CD4-positive, CD25-positive, alpha-beta regulatory T cell (primary cell): Measurements from ENCODE around the gene SLMAP. TPM values are rescaled to one million over a fixed set of nuclear protein-coding genes. Genes with fewer than 3 reads are reported as not detected.

Experiments
- ATAC-seq, 2 donors: fragments of 150-1000 bp; cut with Tn5 transposase; one replicate each; pipeline ENCODE4 v1.10.0; 2021; ENCODE audit warnings: low read depth in 2 of 2, moderate number of reproducible peaks in 2 of 2, moderate library complexity in 1 of 2
- DNase-seq, 3 donors: peaks; one replicate each; pipeline versions ENCODE4 v3.0.0 to v3.0.0-alpha.2; 2012 to 2022; ENCODE audit warnings: mixed read lengths in 1 of 3
- H3K27ac ChIP-seq: one replicate; pipeline ENCODE4 v1.7.0; 2013; ENCODE audit warnings: mild to moderate bottlenecking, low read length; ENCODE audit not compliant: insufficient read depth, poor library complexity, severe bottlenecking
- H3K27me3 ChIP-seq: one replicate; pipeline ENCODE4 v1.7.0; 2013; ENCODE audit warnings: low read length; ENCODE audit not compliant: control insufficient read depth, insufficient read depth
- H3K36me3 ChIP-seq: one replicate; pipeline ENCODE4 v1.7.0; 2013; ENCODE audit warnings: mild to moderate bottlenecking, low read length, moderate library complexity; ENCODE audit not compliant: control insufficient read depth, insufficient read depth
- H3K4me1 ChIP-seq: 2 replicates; pipeline ENCODE4 v1.7.0; 2013; ENCODE audit warnings: mild to moderate bottlenecking, low read length; ENCODE audit not compliant: insufficient read depth, control insufficient read depth, poor library complexity, severe bottlenecking
- H3K4me3 ChIP-seq: one replicate; pipeline ENCODE4 v1.7.0; 2013; ENCODE audit warnings: low read depth, mild to moderate bottlenecking, low read length, moderate library complexity
- H3K9me3 ChIP-seq, 2 experiments: 1 replicate in 1 of 2; 2 replicates in 1 of 2; pipeline ENCODE4 v1.7.0; 2013; ENCODE audit warnings: low read length in 2 of 2, mild to moderate bottlenecking in 1 of 2, moderate library complexity in 1 of 2; ENCODE audit not compliant: control insufficient read depth in 2 of 2
- H3K27ac Mint-ChIP-seq, 3 donors: one replicate each; pipeline ENCODE4 v1.8.0; 2020 to 2022; ENCODE audit warnings: mild to moderate bottlenecking in 3 of 3, mixed read lengths in 3 of 3, moderate library complexity in 2 of 3
- H3K27me3 Mint-ChIP-seq: one replicate; pipeline ENCODE4 v1.8.0; 2022; ENCODE audit warnings: mild to moderate bottlenecking, mixed read lengths
- H3K36me3 Mint-ChIP-seq: one replicate; pipeline ENCODE4 v1.8.0; 2020; ENCODE audit warnings: mixed read lengths
- H3K4me1 Mint-ChIP-seq, 4 donors: one replicate each; pipeline ENCODE4 v1.8.0; 2020 to 2022; ENCODE audit warnings: mixed read lengths in 4 of 4, mild to moderate bottlenecking in 1 of 4
- H3K4me3 Mint-ChIP-seq, 4 donors: one replicate each; pipeline ENCODE4 v1.8.0; 2020 to 2022; ENCODE audit warnings: mild to moderate bottlenecking in 4 of 4, mixed read lengths in 4 of 4, moderate library complexity in 3 of 4
- H3K9me3 Mint-ChIP-seq, 7 donors: one replicate each; pipeline ENCODE4 v1.8.0; 2020 to 2022; ENCODE audit warnings: mixed read lengths in 7 of 7, mild to moderate bottlenecking in 3 of 7, moderate library complexity in 2 of 7
- polyA plus RNA-seq, 4 donors: library from polyadenylated mRNA; unstranded; fragments of 300-500 nt; fragmentation: Illumina TruSeq; gene quantifications; one replicate each; pipeline ENCODE4 v1.2.3, GENCODE V29; 2021
- total RNA-seq: library from RNA; stranded (reverse); gene quantifications from one replicate; pipeline ENCODE4 v1.2.3, GENCODE V29; 2022

The SLMAP gene
- total and polyA plus RNA-seq, 5 donors from 2014 or later, result 13.5 to 84.9 (median 21.3) TPM

DNA sequence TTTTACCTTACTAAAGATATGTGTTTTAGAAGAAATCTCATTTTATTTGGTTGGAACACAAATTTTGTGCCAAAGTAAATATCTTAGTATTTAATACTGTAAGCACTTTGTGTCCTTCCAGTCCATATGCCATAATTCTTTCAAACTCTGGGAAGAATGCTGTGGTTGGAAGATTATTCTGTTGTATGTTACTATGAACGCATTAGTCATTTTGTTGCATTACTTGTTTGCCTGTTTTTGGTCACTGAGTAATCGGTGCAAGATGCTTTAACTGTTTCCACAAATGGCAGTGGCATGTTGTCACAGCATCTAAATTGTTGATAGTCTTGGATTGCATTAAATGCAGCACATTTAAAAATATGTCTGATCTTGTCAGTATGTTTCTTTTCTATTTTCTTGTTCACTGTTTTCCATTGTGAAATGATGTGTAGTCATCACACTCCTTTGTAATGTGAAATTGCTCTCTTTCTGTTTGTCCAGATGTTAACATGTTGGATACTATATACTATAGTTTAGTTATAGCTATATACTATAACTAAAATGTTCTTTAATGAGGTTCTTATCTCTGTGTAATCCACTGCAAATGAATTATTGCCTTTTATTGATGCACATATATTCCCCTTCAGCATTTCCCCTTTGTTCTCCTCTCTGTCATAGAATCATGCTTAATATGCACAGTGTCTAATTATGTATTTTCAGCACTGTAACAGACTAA, 162.2 kb downstream of the SLMAP start:
- Mint-ChIP-seq H3K4me1 (peaks cover 0 to 7% (median 1%) of the 10 kb centered on the region in 4 donors), H3K27me3 (no peaks in the 10 kb centered on the region), H3K27ac (no peak overlapping the region), H3K36me3 (peaks cover 65% of the 10 kb centered on the region), H3K4me3 (no peak overlapping the region), H3K9me3 (no peaks in the 10 kb centered on the region)
- DNase-seq (no peak), ATAC-seq (no peak)
- Histone ChIP-seq H3K9me3 (no peaks in the 10 kb centered on the region), H3K36me3 (peaks cover 62% of the 10 kb centered on the region), H3K4me1 (no peaks in the 10 kb centered on the region), H3K27ac (no peak overlapping the region), H3K27me3 (no peaks in the 10 kb centered on the region), H3K4me3 (no peak overlapping the region)

DNA sequence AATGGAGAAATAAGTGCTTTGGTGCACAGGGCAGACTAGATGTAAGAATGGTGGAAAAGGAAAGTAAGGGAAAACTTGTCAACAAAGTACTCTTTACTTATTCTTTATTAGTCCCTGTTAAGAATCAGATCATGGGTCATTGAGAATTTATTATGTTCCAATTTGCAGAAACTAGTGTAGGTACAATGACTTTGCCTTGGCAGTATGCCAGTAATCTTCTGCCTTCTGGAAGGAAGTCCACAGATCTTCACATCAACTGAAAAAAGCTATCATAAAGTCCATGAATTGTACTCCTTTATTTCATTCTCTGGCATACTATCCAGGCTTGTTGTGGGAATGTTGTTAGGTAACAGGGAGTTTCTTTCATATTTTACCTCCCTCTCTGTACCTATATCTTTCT, 163.9 kb downstream of the SLMAP start:
- H3K27ac ChIP-seq, result no peak overlapping the region
- DNase-seq (no peak), ATAC-seq (no peak)
- H3K27me3 ChIP-seq, result no peaks in the 10 kb centered on the region
- Mint-ChIP-seq H3K36me3 (peaks cover 74% of the 10 kb centered on the region), H3K9me3 (no peaks in the 10 kb centered on the region), H3K4me3 (no peak overlapping the region), H3K4me1 (peaks cover 0 to 7% (median 1%) of the 10 kb centered on the region in 4 donors), H3K27me3 (no peaks in the 10 kb centered on the region), H3K27ac (no peak overlapping the region)
- no peak overlapping the region for H3K4me3 ChIP-seq
- no peaks in the 10 kb centered on the region for H3K4me1 ChIP-seq
- no peaks in the 10 kb centered on the region for H3K9me3 ChIP-seq
- peaks cover 66% of the 10 kb centered on the region for H3K36me3 ChIP-seq

DNA sequence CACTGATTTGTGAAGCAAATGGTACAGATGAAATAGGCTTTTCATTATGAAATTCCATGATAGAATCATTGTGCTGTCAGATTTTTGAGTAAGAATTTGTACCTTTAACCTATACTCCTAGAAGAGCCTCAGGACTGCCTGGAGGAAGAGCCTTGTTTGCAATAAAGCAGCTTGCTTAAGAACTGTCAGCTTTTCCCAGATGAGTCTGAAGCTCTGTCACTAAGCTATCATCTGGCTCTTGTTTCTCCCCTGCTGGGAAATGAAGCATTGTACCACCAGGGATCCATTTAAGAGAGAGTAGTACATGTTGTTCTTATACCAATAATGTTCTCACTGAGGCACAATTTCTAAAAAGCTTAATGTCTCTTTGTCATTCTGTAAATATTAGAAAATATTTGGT, 167.0 kb downstream of the SLMAP start:
- Histone ChIP-seq H3K36me3 (peaks cover 55% of the 10 kb centered on the region), H3K4me1 (no peaks in the 10 kb centered on the region), H3K27me3 (no peaks in the 10 kb centered on the region), H3K27ac (no peak overlapping the region), H3K9me3 (no peaks in the 10 kb centered on the region), H3K4me3 (no peak overlapping the region)
- Mint-ChIP-seq H3K9me3 (no peaks in the 10 kb centered on the region), H3K27me3 (no peaks in the 10 kb centered on the region), H3K4me3 (no peak overlapping the region), H3K27ac (peak overlapping the region in 1 of 3 donors; percentile 72), H3K36me3 (peaks cover 61% of the 10 kb centered on the region), H3K4me1 (peaks cover 0 to 3% (median 0%) of the 10 kb centered on the region in 4 donors)
- ATAC-seq (no peak), DNase-seq (no peak)

DNA sequence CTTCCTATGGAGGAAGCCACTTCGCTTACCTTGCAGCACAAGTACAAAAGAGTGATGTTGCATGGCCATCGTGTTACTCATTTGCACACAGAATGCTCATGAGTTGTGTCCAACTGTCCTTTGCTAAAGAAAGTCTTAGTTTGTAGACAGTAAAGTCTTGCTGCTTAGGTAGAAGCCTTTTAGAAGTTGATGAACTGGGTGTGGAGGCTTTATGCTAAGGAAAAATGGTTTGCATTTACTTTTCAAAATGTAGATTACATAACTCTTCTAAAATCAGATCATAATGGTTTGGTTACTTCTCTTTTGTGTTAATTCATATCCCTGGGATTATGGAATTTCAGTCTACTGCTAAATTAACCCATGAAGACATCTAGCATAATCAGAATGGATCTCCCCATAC, 167.6 kb downstream of the SLMAP start:
- Mint-ChIP-seq H3K36me3 (peaks cover 55% of the 10 kb centered on the region), H3K4me3 (no peak overlapping the region), H3K27me3 (no peaks in the 10 kb centered on the region), H3K27ac (peak overlapping the region in 2 of 3 donors; percentile 21 to 72), H3K4me1 (peaks cover 0 to 3% (median 0%) of the 10 kb centered on the region in 4 donors), H3K9me3 (no peaks in the 10 kb centered on the region)
- DNase-seq (no peak), ATAC-seq (no peak)
- Histone ChIP-seq H3K4me1 (no peaks in the 10 kb centered on the region), H3K4me3 (no peak overlapping the region), H3K27ac (no peak overlapping the region), H3K36me3 (peaks cover 49% of the 10 kb centered on the region), H3K27me3 (no peaks in the 10 kb centered on the region), H3K9me3 (no peaks in the 10 kb centered on the region)

- no peaks in the 10 kb centered on the region for H3K9me3 ChIP-seq
- Mint-ChIP-seq H3K27ac (no peak overlapping the region), H3K36me3 (peaks cover 47% of the 10 kb centered on the region), H3K4me1 (peaks cover 0 to 3% (median 0%) of the 10 kb centered on the region in 4 donors), H3K4me3 (no peak overlapping the region), H3K9me3 (no peaks in the 10 kb centered on the region), H3K27me3 (no peaks in the 10 kb centered on the region)
- H3K4me1 ChIP-seq, result no peaks in the 10 kb centered on the region
- H3K27me3 ChIP-seq, result no peaks in the 10 kb centered on the region
- ATAC-seq, result no peak
- no peak overlapping the region for H3K27ac ChIP-seq
- peaks cover 38% of the 10 kb centered on the region for H3K36me3 ChIP-seq
- no peak for DNase-seq
- no peak overlapping the region for H3K4me3 ChIP-seq
Measured at GRCh38 chr3:57927166-57927565, 171.1 kb downstream of the SLMAP start.

DNA sequence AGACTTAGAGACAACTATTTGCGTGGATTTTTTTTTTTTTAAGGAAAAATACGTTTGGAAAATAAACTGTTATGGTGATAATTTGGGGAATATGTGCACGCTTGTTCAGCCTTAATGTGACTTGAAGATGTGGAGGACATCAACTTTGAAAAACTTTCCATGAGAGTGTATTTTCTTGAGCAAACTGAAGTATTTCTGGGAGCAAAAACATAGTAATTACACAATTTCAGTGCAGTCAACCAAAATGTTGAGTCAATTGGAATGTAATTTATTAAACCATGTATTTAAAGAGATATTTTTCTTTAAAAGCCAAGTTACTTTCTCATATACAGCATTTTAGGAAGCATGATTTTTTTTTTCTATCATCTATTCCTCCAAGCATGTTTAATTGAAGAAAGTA, 171.8 kb downstream of the SLMAP start:
- DNase-seq (no peak), ATAC-seq (no peak)
- H3K27ac Mint-ChIP-seq, result no peak overlapping the region
- peaks cover 44% of the 10 kb centered on the region for H3K36me3 Mint-ChIP-seq
- no peaks in the 10 kb centered on the region for H3K4me1 ChIP-seq
- H3K4me3 ChIP-seq, result no peak overlapping the region
- H3K27ac ChIP-seq, result no peak overlapping the region
- H3K27me3 ChIP-seq, result no peaks in the 10 kb centered on the region
- peaks cover 0 to under 1% (median 0%) of the 10 kb centered on the region in 4 donors for H3K4me1 Mint-ChIP-seq
- no peak overlapping the region for H3K4me3 Mint-ChIP-seq
- no peaks in the 10 kb centered on the region for H3K9me3 ChIP-seq
- no peaks in the 10 kb centered on the region for H3K27me3 Mint-ChIP-seq
- H3K36me3 ChIP-seq, result peaks cover 35% of the 10 kb centered on the region
- H3K9me3 Mint-ChIP-seq, result no peaks in the 10 kb centered on the region

DNA sequence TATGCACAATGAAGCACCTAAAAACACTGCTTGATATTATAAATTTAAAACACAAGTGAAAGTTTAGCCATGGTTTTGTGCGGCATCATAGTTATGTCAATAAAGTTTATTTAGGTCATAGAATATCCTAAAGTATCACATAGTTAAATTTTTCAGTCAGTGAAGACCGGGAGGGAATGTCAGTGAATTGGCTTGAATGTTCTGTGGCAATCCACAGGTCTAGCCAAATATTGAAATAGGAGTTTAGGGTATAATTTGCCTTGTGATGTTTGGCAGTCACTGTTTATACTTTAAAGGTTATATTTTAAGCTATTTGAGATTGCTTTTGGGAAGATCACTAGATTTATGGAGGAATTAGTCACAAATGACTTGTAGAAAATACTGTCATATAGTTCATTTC, 172.4 kb downstream of the SLMAP start:
- Mint-ChIP-seq H3K9me3 (no peaks in the 10 kb centered on the region), H3K4me3 (no peak overlapping the region), H3K4me1 (no peaks in the 10 kb centered on the region), H3K36me3 (peaks cover 42% of the 10 kb centered on the region), H3K27me3 (no peaks in the 10 kb centered on the region), H3K27ac (no peak overlapping the region)
- H3K27me3 ChIP-seq, result no peaks in the 10 kb centered on the region
- no peak overlapping the region for H3K4me3 ChIP-seq
- no peak overlapping the region for H3K27ac ChIP-seq
- ATAC-seq (no peak), DNase-seq (no peak)
- no peaks in the 10 kb centered on the region for H3K9me3 ChIP-seq
- H3K4me1 ChIP-seq, result no peaks in the 10 kb centered on the region
- H3K36me3 ChIP-seq, result peaks cover 30% of the 10 kb centered on the region

DNA sequence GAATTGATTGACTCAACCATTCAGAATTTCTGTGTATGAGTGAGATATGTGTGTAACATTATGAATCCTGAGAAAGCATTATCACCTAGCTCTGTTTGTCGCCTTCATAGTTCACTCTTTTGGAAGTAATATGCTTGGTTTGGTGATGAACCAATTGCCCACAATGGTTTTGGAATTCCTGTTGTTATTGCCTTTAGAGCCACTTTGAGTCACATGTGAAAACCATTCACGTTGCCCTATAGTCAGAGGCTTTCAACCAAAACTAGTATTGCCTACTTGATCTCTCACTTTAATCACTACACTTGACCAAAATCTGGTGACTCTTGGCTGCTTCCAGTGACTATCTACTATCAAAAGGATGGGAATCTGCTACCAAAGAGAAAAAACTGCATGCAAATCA, 173.9 kb downstream of the SLMAP start:
- peaks cover 30% of the 10 kb centered on the region for H3K36me3 Mint-ChIP-seq
- H3K4me3 ChIP-seq, result no peak overlapping the region
- H3K9me3 ChIP-seq, result no peaks in the 10 kb centered on the region
- ATAC-seq (no peak), DNase-seq (no peak)
- no peaks in the 10 kb centered on the region for H3K27me3 Mint-ChIP-seq
- peaks cover 0 to 2% (median 0%) of the 10 kb centered on the region in 4 donors for H3K4me1 Mint-ChIP-seq
- no peaks in the 10 kb centered on the region for H3K9me3 Mint-ChIP-seq
- no peaks in the 10 kb centered on the region for H3K27me3 ChIP-seq
- peaks cover 23% of the 10 kb centered on the region for H3K36me3 ChIP-seq
- no peaks in the 10 kb centered on the region for H3K4me1 ChIP-seq
- H3K27ac ChIP-seq, result no peak overlapping the region
- H3K27ac Mint-ChIP-seq, result no peak overlapping the region
- H3K4me3 Mint-ChIP-seq, result no peak overlapping the region
